ENCODE data around the gene MIF4GD.
"Not testable (repeated sequence)": the region's sequence is repeated elsewhere in the genome, so short reads cannot be mapped to it uniquely, and the experiment has no call there.

MIF4GD gene

GRCh38 chr17:75270966-75271232 lies at the start of gene MIF4GD:
Gene MIF4GD (minus strand): TSS chr17:75271231. CDS start chr17:75270195, 1,036 bp downstream.
- DNase-seq, result no peak

- DNase-seq, result no peak
Observed at GRCh38 chr17:75319904-75320691, 49.1 kb upstream of the MIF4GD start.

GRCh38 chr17:75318615-75319222 lies 47.7 kb upstream of the MIF4GD start:
- no peak for DNase-seq

GRCh38 chr17:75318211-75318610 lies 47.2 kb upstream of the MIF4GD start:
- no peak for DNase-seq

- no peak for DNase-seq
Observed at GRCh38 chr17:75317671-75318070, 46.6 kb upstream of the MIF4GD start.

GRCh38 chr17:75316253-75316652 lies 45.2 kb upstream of the MIF4GD start:
- DNase-seq, result no peak

- no peak for DNase-seq
Observed at GRCh38 chr17:75315541-75316243, 44.7 kb upstream of the MIF4GD start.

- DNase-seq, result no peak
Observed at GRCh38 chr17:75313941-75314551, 43.0 kb upstream of the MIF4GD start.

- no peak for DNase-seq
Observed at GRCh38 chr17:75308732-75309629, 38.0 kb upstream of the MIF4GD start.

GRCh38 chr17:75307957-75308731 lies 37.1 kb upstream of the MIF4GD start:
- DNase-seq, result no peak

GRCh38 chr17:75301502-75302206 lies 30.6 kb upstream of the MIF4GD start:
- DNase-seq, result no peak

GRCh38 chr17:75301049-75301448 lies 30.0 kb upstream of the MIF4GD start:
- DNase-seq, result no peak

- DNase-seq, result no peak
Observed at GRCh38 chr17:75300280-75300679, 29.2 kb upstream of the MIF4GD start.

GRCh38 chr17:75295201-75296158 lies 24.4 kb upstream of the MIF4GD start:
- DNase-seq, result peak; percentile 37

GRCh38 chr17:75292810-75293448 lies 21.9 kb upstream of the MIF4GD start:
- DNase-seq, result not testable (repeated sequence)

- DNase-seq, result peak; percentile 70
Observed at GRCh38 chr17:75289832-75290337, 18.9 kb upstream of the MIF4GD start.

- peak; percentile 98 for DNase-seq
Observed at GRCh38 chr17:75289115-75289831, 18.2 kb upstream of the MIF4GD start, which contains the start of gene SLC25A19. Gene SLC25A19 (minus strand): TSS chr17:75289433. CDS start chr17:75286764, 2,669 bp downstream.

GRCh38 chr17:75288770-75289114 lies 17.7 kb upstream of the MIF4GD start:
- no peak for DNase-seq

Data from CD4-positive, alpha-beta T cell treated with Interleukin-17A for 1 hour (primary cell).